MM.1S (cell line): Measurements from ENCODE around the gene CDK5R2.
A peak's percentile ranks its signal among the peaks of the same experiment; 100 is the strongest.

Source experiments
- DNase-seq: peaks from one replicate; pipeline ENCODE4 v3.0.0-alpha.2; 2015
- H2AFZ ChIP-seq: fragments of 300-600 bp; sonication (generic); 2 replicates; pipeline ENCODE4 v1.6.0; 2016; ENCODE audit warnings: antibody characterized with exemption, low read length
- H3F3A ChIP-seq: fragments of 300-600 bp; sonication (generic); 2 replicates; pipeline ENCODE4 v1.6.1; 2016; ENCODE audit warnings: mild to moderate bottlenecking, antibody characterized with exemption, low read length, moderate library complexity, mixed read lengths; ENCODE audit not compliant: insufficient read depth
- H3K27ac ChIP-seq: fragments of 300-600 bp; sonication (generic); 2 replicates; pipeline ENCODE4 v1.5.1; 2016; ENCODE audit warnings: mild to moderate bottlenecking, low read length
- H3K27me3 ChIP-seq: fragments of 300-600 bp; sonication (generic); replicated peaks from 2 replicates; pipeline ENCODE4 v1.6.0; 2016; ENCODE audit warnings: low read length; ENCODE audit not compliant: insufficient read depth
- H3K36me3 ChIP-seq: fragments of 300-600 bp; sonication (generic); replicated peaks from 2 replicates; pipeline ENCODE4 v1.6.1; 2016; ENCODE audit warnings: mild to moderate bottlenecking, low read length, mixed read lengths; ENCODE audit not compliant: insufficient read depth
- H3K4me1 ChIP-seq: fragments of 300-600 bp; sonication (generic); 2 replicates; pipeline ENCODE4 v1.6.1; 2016; ENCODE audit warnings: low read length, mixed read lengths
- H3K4me2 ChIP-seq: fragments of 300-600 bp; sonication (generic); 2 replicates; pipeline ENCODE4 v1.6.0; 2016; ENCODE audit warnings: low read depth, low read length
- H3K4me3 ChIP-seq: fragments of 300-600 bp; sonication (generic); 2 replicates; pipeline ENCODE4 v1.5.1; 2016; ENCODE audit warnings: low read length, mixed read lengths
- H3K79me2 ChIP-seq: fragments of 300-600 bp; sonication (generic); 2 replicates; pipeline ENCODE4 v1.6.1; 2016; ENCODE audit warnings: mixed run types, low read length, mixed read lengths
- H3K9ac ChIP-seq: fragments of 300-600 bp; sonication (generic); 2 replicates; pipeline ENCODE4 v1.6.1; 2016; ENCODE audit warnings: low read length, mixed read lengths
- H3K9me2 ChIP-seq: fragments of 300-600 bp; sonication (generic); replicated peaks from 2 replicates; pipeline ENCODE4 v1.6.1; 2016; ENCODE audit warnings: mild to moderate bottlenecking, low read length, mixed read lengths; ENCODE audit not compliant: insufficient read depth
- H3K9me3 ChIP-seq: fragments of 300-600 bp; sonication (generic); replicated peaks from 2 replicates; pipeline ENCODE4 v1.6.1; 2016; ENCODE audit warnings: mild to moderate bottlenecking, low read length, mixed read lengths; ENCODE audit not compliant: insufficient read depth
- H4K20me1 ChIP-seq: fragments of 300-600 bp; sonication (generic); 2 replicates; pipeline ENCODE4 v1.6.1; 2016; ENCODE audit warnings: mild to moderate bottlenecking, low read length, moderate library complexity, mixed read lengths; ENCODE audit not compliant: insufficient read depth
- EZH2 ChIP-seq: fragments of 300-600 bp; sonication (generic); optimal IDR thresholded peaks from 2 replicates; pipeline ENCODE3; 2017; ENCODE audit warnings: low read depth, mild to moderate bottlenecking, antibody characterized with exemption, low read length, mixed read lengths
- EZH2phosphoT487 ChIP-seq: fragments of 300-600 bp; sonication (generic); IDR thresholded peaks from 2 replicates; pipeline ENCODE4 v1.6.1; 2018; ENCODE audit warnings: antibody characterized with exemption, low read length
- TF ChIP-seq, protein P1 (sequence below): fragments of 300-600 bp; sonication (generic); IDR thresholded peaks from 2 replicates; pipeline ENCODE4 v1.5.1; 2016; ENCODE audit warnings: antibody characterized with exemption, low read length, mixed read lengths

The CDK5R2 gene

DNA sequence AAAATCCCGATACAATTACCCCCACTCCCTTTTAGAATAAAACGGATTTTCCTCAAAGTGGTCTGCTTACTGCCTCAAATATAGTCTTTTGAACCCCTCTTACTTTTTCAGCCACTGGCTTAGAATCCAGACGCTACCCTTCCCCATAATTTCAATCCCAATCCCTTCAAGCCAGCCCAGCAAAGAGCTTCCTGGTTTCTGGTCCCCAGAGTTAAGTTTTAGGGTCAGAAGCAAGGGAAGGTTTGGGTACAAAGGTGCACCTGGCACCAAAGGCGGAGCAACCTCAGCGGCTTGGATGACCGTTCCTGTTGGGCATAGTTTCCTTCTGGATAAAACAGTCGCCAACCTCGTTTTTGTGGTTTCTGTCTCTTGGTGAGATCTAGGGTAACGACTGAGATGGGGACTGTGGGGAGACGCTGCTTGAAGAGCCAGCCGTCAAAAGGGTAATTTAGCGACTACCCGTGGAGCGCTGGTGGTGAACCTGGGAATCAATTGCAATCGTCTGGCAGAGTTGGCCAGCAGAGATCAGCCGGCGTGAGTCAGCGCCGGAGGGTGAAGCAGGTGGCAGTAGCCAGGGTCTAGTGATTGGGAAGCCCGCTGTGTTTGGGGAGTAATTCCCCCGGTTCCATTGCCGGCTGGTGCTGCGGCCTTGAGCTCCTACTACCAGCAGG lies 23.9 kb downstream of the CDK5R2 start:
- no peak for TF ChIP-seq EZH2phosphoT487
- no peak for TF ChIP-seq EZH2
- TF ChIP-seq, protein P1, sequence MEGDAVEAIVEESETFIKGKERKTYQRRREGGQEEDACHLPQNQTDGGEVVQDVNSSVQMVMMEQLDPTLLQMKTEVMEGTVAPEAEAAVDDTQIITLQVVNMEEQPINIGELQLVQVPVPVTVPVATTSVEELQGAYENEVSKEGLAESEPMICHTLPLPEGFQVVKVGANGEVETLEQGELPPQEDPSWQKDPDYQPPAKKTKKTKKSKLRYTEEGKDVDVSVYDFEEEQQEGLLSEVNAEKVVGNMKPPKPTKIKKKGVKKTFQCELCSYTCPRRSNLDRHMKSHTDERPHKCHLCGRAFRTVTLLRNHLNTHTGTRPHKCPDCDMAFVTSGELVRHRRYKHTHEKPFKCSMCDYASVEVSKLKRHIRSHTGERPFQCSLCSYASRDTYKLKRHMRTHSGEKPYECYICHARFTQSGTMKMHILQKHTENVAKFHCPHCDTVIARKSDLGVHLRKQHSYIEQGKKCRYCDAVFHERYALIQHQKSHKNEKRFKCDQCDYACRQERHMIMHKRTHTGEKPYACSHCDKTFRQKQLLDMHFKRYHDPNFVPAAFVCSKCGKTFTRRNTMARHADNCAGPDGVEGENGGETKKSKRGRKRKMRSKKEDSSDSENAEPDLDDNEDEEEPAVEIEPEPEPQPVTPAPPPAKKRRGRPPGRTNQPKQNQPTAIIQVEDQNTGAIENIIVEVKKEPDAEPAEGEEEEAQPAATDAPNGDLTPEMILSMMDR = no peak
- no peaks in the 10 kb centered on the region for H3F3A ChIP-seq
- peak; percentile 5 for DNase-seq
- no peaks in the 10 kb centered on the region for H4K20me1 ChIP-seq
- no peaks in the 10 kb centered on the region for H3K9me2 ChIP-seq
- H2AFZ ChIP-seq = no peak overlapping the region
- H3K9me3 ChIP-seq = no peaks in the 10 kb centered on the region
- no peak overlapping the region for H3K9ac ChIP-seq
- H3K4me2 ChIP-seq = no peak overlapping the region
- H3K36me3 ChIP-seq = no peaks in the 10 kb centered on the region
- peaks cover 5% of the 10 kb centered on the region; the same call in 1 of the 2 replicates for H3K4me1 ChIP-seq
- H3K27me3 ChIP-seq = peaks cover 77% of the 10 kb centered on the region
- H3K4me3 ChIP-seq = no peak overlapping the region
- H3K79me2 ChIP-seq = no peaks in the 10 kb centered on the region
- no peak overlapping the region for H3K27ac ChIP-seq

DNA sequence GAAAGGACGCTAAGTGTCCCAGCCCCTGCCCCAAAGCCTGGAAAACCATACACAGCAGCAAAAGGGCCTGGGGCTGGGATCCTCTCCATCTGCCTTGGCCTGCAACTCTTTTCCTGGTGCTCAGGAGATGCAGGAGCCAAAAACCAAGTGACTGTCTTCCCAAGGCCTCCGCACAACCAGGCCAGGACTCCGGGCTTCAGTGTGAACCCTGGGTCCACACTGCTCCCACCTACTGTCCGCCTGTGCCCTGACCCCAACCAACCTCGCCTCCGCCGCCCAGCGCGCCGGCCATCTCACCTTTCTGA lies 24.4 kb downstream of the CDK5R2 start:
- no peak overlapping the region for H3K4me2 ChIP-seq
- H3K27ac ChIP-seq = no peak overlapping the region

DNA sequence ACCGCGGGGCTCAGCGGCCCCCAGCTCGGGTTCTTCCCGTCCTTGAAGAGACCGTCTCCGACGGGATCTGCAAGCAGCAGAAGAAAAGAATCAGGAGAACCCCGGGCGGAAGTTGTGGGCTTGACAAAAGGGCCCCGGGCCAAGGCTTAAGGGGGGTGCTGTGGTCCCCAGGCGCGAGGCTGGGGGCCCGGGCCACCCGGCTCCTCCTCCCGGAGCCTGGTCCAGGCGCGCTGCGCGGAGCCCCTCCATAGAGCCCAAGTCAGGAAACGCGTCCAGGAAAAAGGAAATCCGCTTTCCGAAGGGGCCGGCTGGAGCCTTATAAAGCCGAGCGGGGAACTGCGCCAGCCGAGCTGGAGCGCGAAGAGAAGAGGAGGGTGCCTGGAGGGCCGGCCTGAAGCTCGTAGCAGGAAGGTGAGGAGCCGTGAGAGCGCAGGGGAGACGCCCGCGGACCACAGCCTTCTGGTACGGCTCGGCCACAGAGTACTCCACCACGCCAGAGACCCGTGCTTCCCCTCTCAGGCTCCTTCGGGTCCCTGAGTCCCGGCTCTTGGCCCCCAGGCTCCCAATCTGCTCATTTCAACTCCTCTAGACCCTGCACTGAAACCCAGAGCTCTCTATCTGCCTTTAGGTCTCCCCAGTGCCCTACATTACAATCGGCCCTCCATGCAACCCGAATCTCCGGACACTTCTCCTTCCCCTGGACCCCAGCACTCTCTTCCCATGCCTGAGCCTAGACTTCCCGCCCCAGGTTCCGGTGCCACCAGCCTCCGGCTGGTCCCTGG lies 25.0 kb downstream of the CDK5R2 start:
- TF ChIP-seq EZH2phosphoT487 = 0 out of 2 replicates have a peak, but pooled peaks have one; percentile 9
- TF ChIP-seq, protein P1 = no peak
- peak; percentile 73 for TF ChIP-seq EZH2
- DNase-seq = peak; percentile 2
- Histone ChIP-seq H3K36me3 (no peaks in the 10 kb centered on the region), H3K27ac (no peak overlapping the region), H3K79me2 (no peaks in the 10 kb centered on the region), H3K9me2 (no peaks in the 10 kb centered on the region), H4K20me1 (no peaks in the 10 kb centered on the region), H3K4me3 (no peak overlapping the region), H3F3A (no peaks in the 10 kb centered on the region), H3K9me3 (no peaks in the 10 kb centered on the region), H3K4me2 (no peak overlapping the region), H3K4me1 (peaks cover 5% of the 10 kb centered on the region; the same call in 1 of the 2 replicates), H2AFZ (no peak overlapping the region), H3K9ac (no peak overlapping the region), H3K27me3 (peaks cover 85% of the 10 kb centered on the region)

More for the DNA sequence above, 24.4 kb downstream of the CDK5R2 start:
- no peaks in the 10 kb centered on the region for H3F3A ChIP-seq
- H3K9me3 ChIP-seq = no peaks in the 10 kb centered on the region
- peaks cover 82% of the 10 kb centered on the region for H3K27me3 ChIP-seq
- no peak overlapping the region for H2AFZ ChIP-seq
- TF ChIP-seq EZH2 = no peak
- TF ChIP-seq EZH2phosphoT487 = no peak
- TF ChIP-seq, protein P1 = no peak
- no peaks in the 10 kb centered on the region for H3K79me2 ChIP-seq
- no peak overlapping the region for H3K9ac ChIP-seq
- H3K36me3 ChIP-seq = no peaks in the 10 kb centered on the region
- H3K9me2 ChIP-seq = no peaks in the 10 kb centered on the region
- peak; percentile 1 for DNase-seq
- H3K4me3 ChIP-seq = no peak overlapping the region
- H3K4me1 ChIP-seq = peaks cover 5% of the 10 kb centered on the region; the same call in 1 of the 2 replicates
- no peaks in the 10 kb centered on the region for H4K20me1 ChIP-seq
